ENCODE data around the gene CELF3.

DNA sequence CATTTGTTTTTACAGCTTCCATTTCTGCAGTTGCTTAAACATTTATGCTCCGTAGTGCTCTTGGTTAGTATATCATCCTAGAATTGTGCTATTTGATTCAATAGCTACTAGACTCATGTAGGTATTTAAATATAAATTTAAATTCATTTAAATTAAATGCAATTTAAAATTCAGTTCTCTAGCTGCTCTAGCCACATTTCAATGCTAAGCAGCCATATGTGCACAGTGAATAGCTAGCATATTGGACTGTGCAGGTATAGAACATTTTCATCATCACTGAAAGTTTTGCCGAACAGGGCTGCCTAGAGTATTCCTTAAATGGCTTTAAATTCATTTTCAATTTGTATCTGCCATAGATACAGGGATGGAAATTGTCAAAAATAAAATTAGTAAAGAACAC, 32.5 kb downstream of the CELF3 start:
- TF ChIP-seq, protein P1, sequence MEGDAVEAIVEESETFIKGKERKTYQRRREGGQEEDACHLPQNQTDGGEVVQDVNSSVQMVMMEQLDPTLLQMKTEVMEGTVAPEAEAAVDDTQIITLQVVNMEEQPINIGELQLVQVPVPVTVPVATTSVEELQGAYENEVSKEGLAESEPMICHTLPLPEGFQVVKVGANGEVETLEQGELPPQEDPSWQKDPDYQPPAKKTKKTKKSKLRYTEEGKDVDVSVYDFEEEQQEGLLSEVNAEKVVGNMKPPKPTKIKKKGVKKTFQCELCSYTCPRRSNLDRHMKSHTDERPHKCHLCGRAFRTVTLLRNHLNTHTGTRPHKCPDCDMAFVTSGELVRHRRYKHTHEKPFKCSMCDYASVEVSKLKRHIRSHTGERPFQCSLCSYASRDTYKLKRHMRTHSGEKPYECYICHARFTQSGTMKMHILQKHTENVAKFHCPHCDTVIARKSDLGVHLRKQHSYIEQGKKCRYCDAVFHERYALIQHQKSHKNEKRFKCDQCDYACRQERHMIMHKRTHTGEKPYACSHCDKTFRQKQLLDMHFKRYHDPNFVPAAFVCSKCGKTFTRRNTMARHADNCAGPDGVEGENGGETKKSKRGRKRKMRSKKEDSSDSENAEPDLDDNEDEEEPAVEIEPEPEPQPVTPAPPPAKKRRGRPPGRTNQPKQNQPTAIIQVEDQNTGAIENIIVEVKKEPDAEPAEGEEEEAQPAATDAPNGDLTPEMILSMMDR (IDR thresholded peaks at IDR 0.05; ENCODE audit: insufficient read depth, low read length), result no peak
- TF ChIP-seq POLR2AphosphoS5 (IDR thresholded peaks at IDR 0.05; ENCODE audit: low read depth), result no peak

Data from HL-60 (cell line).